Kidney epithelial cell (primary cell): Measurements from ENCODE around the gene TMEM98. TPM values are rescaled to one million over a fixed set of nuclear protein-coding genes. Genes with fewer than 3 reads are reported as not detected.
"Not testable (repeated sequence)": the region's sequence is repeated elsewhere in the genome, so short reads cannot be mapped to it uniquely, and the experiment has no call there.

Experiments
- DNase-seq: peaks from one replicate; pipeline ENCODE4 v3.0.0-alpha.2; 2010; ENCODE audit warnings: low read depth
- H3K27me3 ChIP-seq: 2 replicates; pipeline ENCODE4 v1.6.0; 2011; ENCODE audit warnings: low read length; ENCODE audit not compliant: control insufficient read depth, insufficient read depth
- H3K36me3 ChIP-seq: 2 replicates; pipeline ENCODE4 v1.5.1; 2011; ENCODE audit warnings: low read length; ENCODE audit not compliant: control insufficient read depth, insufficient read depth
- H3K4me3 ChIP-seq: 2 replicates; pipeline ENCODE4 v1.5.1; 2011; ENCODE audit warnings: low read depth, mild to moderate bottlenecking, control low read depth, low read length
- CTCF ChIP-seq: IDR thresholded peaks from 2 replicates; pipeline ENCODE4 v1.5.1; 2011; ENCODE audit warnings: mild to moderate bottlenecking, moderate library complexity, low read length, control low read depth, inconsistent platforms; ENCODE audit not compliant: insufficient read depth, poor library complexity, severe bottlenecking
- total RNA-seq: library from RNA; depleted of rRNA; stranded (reverse); fragments of >200 nt; gene quantifications from 2 replicates; pipeline ENCODE4 v1.2.3, GENCODE V29; 2015

TMEM98 gene
- total RNA-seq, 1 donor from 2014 or later = 81.1 TPM

- Histone ChIP-seq H3K27me3 (no peaks in the 10 kb centered on the region), H3K4me3 (no peak overlapping the region), H3K36me3 (no peaks in the 10 kb centered on the region)
- DNase-seq = no peak
- no peak for TF ChIP-seq CTCF
Observed at GRCh38 chr17:32949181-32949580, 21.2 kb downstream of the TMEM98 start.

GRCh38 chr17:32952491-32952890, 24.5 kb downstream of the TMEM98 start:
- not testable (repeated sequence) for DNase-seq

GRCh38 chr17:32953045-32953444, 25.1 kb downstream of the TMEM98 start:
- TF ChIP-seq CTCF = no peak
- no peak for DNase-seq
- Histone ChIP-seq H3K36me3 (no peaks in the 10 kb centered on the region), H3K4me3 (no peak overlapping the region), H3K27me3 (no peaks in the 10 kb centered on the region)

More at GRCh38 chr17:32952491-32952890, 24.5 kb downstream of the TMEM98 start:
- H3K27me3 ChIP-seq, H3K36me3 ChIP-seq, H3K4me3 ChIP-seq: not testable (repeated sequence)

- no peak for TF ChIP-seq CTCF
Observed at GRCh38 chr17:32953857-32954256, 25.9 kb downstream of the TMEM98 start.

GRCh38 chr17:32954477-32954876, 26.5 kb downstream of the TMEM98 start:
- H3K27me3 ChIP-seq = no peaks in the 10 kb centered on the region
- H3K4me3 ChIP-seq = no peak overlapping the region
- TF ChIP-seq CTCF = no peak
- DNase-seq = no peak
- no peaks in the 10 kb centered on the region for H3K36me3 ChIP-seq

More at GRCh38 chr17:32953857-32954256, 25.9 kb downstream of the TMEM98 start:
- H3K36me3 ChIP-seq = no peaks in the 10 kb centered on the region
- H3K27me3 ChIP-seq = no peaks in the 10 kb centered on the region
- DNase-seq = no peak
- no peak overlapping the region for H3K4me3 ChIP-seq

GRCh38 chr17:32955155-32955554, 27.2 kb downstream of the TMEM98 start:
- no peak for TF ChIP-seq CTCF
- H3K27me3 ChIP-seq = no peaks in the 10 kb centered on the region
- no peak for DNase-seq
- H3K4me3 ChIP-seq = no peak overlapping the region
- no peaks in the 10 kb centered on the region for H3K36me3 ChIP-seq
